GM19463 (cell line): ENCODE data around the gene MAN1A1.
"Not testable (repeated sequence)": the region's sequence is repeated elsewhere in the genome, so short reads cannot be mapped to it uniquely, and the experiment has no call there.

Source experiments
- ATAC-seq: cut with Tn5 transposase; IDR thresholded peaks from one replicate; pipeline ENCODE4 v1.9.1; 2021; ENCODE audit warnings: mild to moderate bottlenecking, moderate library complexity; ENCODE audit not compliant: unreplicated experiment

Gene MAN1A1

DNA sequence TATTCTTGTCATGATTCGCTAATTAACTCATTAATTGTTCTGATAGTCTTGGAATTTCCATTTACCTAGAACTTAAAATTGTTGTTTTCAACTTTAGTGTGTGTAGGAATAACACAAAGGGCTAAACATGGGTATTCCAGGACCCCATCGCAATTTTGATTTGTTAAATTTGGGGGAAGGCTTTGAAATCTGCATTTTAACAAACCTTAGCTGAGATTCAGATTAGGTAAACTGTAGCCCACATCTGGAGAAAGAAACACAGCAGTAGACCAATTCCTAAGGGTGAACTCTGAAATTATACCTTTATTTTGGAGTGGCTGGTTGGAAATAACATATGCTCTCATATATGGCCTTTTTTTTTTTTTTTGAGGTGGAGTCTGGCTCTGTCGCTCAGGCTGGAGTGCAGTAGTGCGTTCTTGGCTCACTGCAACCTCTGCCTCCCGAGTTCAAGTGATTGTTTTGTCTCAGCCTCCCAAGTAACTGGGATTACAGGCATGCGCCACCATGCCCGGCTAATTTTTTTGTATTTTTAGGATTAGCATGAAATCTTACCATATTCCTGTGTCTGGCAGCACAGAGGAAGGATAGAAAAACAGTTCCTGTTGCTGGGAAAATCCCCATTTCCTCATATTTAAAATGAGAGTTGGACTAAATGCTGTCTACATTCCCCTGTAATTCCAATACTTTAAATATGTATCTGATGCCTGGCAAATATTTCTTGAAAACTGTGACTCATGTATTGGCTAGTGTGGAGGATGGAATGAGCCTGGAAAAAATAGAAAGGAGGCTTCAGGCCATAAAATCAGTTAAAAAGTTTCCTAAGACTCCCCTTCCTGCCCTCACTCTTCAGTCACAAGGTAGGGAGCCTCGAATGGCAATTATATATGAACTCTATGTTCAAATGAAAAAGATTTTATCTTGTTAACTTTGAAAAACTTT, 174.4 kb downstream of the MAN1A1 start:
- ATAC-seq = no peak

DNA sequence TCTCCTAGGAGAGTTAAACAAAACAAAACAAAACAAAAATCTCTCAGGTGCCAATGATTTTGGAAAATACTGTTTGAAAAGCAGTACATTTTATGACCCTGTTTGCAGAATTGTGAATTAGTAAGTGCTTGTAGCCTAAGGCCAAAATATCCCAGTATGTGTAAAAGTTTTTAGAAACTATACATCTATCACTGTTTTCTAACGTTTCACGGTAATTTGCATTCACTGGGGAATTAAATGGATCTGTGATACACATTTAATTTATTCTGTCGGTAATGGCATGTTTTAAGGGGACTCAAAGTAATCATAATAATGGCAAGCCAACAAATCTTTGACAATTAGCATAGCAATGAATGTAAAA, 175.5 kb downstream of the MAN1A1 start:
- no peak for ATAC-seq

DNA sequence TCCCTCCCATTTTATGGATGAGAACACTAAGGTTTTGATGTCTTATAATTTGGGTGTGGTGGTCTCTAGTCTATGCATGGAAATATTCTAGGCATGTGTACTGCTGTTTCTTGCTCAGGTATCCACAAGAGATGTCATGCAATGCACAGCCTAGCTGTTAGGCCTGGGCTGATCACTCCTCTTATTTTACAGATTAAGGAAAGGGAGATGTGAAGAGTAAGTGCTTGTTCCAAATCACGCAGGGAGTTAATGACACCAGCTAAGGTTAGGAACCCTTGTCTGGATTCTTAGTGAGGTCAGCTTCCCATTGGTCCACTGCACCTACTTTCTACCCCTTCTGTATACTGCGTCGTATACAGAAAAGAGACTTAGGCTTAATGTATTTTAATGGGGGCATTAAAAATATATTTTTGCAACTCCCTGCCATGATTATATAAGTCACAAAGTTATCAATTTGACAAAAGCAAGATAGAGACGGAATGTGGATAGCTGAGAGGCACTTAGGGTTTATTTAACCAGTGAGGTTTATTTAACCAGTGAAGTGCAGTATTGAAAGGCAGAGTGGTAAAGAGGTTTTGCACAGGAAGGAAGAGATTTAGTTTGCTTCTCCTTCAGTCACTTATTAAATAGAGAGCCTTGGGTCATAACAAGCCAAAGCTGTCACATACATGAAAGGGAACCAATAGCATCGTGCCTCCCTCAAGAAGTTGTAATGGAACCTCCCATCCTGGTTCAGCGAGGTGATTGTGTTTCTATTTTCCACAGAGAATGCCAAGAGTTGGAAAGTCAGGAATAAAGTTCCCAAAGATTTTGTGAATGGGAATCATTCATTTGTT, 176.1 kb downstream of the MAN1A1 start:
- ATAC-seq = no peak

DNA sequence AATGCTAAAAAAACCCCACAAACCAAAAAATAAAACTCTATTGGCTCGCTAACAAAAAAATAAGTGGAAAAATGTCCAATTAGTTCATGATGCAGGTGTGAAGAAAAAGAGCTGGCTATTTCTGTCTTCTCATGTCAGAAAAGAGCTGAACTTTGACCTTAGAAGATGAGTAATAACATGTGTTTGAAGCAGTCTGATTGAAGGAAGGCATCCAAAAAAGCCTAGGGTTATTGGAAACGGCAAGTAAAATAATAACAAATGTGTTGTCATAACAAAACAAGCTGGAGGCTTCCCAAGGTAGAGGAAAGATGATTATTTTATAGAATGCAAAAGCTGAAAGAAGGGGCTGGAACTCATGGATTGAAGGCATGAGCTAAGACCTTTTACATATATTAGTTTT, 176.7 kb downstream of the MAN1A1 start:
- ATAC-seq = no peak

DNA sequence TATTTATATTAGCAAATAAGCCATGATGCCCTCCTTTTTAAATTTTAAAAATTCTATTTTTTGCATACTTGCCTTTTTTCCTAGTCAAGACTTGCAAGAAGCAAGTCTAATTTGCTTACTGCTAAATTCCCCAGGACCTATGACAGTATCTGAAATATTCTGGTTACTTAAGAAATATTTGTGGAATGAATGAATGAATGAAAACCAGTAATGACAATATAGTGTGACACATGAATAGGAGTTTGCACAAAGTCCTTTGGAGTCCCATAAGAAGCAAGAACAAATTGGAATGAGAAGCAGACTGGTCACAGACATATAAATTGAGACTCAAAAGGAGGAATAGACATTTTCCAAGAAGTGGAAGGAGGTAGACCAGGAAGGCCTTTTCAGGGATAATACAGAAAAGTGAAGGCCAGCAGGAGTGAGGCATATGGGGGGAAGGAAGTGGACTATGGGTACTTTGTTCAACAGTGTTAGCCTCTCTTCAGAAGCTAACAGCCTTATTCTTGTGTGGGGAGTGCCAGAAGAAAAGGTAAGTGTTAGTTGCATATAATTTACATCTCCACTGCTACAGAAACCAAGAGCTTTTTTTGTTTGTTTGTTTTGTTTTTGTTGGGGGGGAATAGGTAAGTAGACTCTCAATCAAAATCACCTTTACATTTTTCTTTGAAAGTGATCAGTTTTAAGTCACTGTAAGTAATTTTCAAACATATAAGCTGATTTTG, 177.5 kb downstream of the MAN1A1 start:
- no peak for ATAC-seq

DNA sequence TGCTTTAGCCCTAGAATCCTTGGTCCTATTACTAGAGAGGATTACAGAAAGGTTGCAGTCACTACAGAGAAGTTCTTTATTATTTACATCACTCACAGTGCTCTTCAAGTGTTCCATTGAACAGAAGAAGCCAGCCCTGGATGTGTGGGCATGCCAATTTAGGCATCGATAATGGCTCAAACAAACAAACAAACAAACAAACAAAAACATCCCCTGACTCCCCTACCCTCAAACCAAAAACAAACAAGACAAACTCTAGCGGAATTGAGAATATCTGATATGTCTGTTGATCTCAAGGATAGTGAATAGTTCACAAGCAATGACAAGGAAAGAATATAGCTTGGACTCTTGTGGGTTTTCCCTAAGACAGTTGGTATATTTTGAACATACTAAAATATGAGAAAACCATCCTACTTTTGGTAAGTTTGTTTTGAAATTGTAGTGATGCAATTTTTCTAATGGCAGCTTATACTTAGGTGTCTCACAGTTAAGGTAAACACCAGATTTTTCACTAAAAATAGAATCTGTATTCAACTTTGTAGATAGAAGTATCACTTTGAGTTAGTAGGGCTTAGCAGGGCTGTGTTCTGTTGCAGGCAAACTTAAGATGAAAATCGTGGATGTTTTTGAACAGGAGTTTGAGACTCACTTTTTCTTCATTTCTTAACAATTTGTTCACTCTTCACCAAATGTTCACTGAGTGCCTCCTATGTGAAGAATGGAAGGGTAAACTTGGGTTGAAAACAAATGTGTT, 178.3 kb downstream of the MAN1A1 start:
- no peak for ATAC-seq

DNA sequence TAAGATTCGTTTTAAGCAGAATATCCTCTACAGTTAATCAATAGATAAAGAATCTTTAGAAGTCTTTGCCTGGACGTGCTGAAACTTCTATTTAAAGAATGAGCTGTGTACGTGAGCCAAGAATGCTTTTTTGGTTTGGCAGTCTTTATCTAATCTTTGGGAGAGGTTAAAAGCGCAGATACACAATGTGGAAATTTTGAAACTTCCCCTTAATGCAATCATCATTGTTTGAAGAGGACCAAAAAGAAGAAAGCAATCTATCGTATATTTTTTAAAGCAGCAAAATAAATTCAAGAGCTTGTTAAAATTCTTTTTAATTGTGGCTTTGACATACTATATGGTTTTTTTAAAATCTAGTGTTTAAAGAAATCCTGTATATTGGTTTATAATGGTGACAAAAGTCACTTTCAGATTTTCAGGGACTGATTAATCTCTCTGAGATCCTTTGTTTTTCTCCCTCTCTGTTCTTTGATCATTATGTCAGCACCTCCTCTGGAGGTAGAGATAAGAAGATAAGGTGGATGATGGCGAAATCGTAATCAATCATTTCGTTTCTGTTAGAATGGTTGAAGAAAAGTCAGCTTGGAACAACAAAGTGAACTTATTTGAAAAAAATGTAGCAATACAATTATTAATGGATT, 179.0 kb downstream of the MAN1A1 start:
- no peak for ATAC-seq

DNA sequence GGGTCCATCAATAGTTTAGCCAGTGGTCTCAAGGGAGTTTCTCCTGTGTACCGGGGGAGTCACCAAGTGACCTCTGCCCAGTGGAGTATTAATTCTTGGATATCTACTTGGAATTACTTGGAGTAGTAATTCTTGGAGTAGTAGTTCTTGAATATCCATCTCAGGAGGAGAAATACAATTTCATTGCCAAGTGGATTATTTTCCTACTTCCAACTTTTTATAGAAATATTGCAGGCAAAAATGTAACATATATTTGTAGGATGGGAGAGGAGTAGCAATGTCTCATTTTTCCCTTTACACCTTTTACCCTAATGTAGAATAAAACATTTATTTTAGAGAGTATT, 179.5 kb downstream of the MAN1A1 start:
- ATAC-seq = no peak

DNA sequence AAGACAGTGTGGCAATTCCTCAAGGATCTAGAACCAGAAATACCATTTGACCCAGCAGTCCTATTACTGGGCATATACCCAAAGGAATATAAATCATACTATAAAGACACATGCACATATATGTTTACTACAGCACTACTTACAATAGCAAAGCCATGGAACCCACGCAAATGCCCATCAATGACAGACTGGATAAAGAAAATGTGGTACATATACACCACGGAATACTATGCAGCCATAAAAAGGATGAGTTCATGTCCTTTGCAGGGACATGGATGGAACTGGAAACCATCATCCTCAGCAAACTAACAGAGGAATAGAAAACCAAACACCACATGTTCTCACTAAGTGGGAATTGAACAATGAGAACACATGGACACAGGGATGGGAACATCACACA, 180.2 kb downstream of the MAN1A1 start:
- ATAC-seq = not testable (repeated sequence)

DNA sequence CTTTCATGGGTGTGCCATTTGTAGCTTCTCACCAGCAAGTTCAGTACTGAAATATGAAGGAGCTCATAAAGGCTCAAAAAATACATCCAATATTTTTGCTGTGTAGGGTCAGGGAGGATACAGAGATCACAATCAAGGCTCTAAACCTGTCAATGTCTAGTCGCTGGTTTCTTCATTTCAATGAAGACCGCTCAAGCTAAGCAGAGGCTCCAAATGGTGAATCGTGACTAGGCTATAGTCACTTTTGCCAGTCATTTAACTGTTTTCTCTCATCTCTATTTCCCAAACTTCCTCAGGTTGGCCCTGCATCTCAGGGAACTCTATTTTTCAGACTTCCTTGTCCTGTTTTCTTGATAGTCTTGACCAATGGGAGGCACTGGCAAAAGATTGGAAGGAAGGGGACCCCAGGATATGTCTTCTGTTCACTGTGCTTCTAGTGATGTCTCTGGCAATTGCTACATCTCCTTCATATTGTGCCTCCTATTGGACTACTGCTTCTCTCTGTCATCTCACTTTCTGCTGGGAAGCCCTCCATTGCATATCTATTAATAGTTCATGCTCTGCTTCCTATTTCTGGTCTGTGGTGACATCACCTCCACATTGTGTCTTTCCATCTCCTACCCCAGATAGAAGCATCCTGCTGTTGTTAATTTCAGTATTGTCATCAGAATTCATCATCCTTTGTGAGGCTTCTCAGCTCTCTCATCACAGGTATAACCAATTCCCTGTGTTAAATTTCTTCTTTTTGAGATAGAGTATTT, 183.4 kb downstream of the MAN1A1 start:
- ATAC-seq = no peak

DNA sequence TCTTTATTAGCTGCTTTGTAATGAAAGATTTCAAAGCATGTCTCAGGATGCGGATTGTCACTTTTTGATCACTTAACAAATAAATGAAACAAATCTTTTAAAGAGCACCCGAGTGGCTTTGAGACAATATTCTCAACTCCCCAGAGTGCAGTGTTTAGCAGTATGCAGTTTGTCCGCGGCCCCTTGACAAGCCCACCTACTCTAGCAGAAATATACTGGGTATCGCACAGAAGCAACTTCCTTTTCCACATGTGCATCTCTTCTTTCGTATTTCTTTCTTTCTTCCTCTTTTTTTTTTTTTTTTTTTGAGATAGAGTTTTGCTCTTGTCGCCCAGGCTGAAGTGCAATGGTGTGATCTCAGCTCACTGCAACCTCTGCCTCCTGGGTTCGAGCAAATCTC, 186.6 kb downstream of the MAN1A1 start:
- ATAC-seq = no peak

DNA sequence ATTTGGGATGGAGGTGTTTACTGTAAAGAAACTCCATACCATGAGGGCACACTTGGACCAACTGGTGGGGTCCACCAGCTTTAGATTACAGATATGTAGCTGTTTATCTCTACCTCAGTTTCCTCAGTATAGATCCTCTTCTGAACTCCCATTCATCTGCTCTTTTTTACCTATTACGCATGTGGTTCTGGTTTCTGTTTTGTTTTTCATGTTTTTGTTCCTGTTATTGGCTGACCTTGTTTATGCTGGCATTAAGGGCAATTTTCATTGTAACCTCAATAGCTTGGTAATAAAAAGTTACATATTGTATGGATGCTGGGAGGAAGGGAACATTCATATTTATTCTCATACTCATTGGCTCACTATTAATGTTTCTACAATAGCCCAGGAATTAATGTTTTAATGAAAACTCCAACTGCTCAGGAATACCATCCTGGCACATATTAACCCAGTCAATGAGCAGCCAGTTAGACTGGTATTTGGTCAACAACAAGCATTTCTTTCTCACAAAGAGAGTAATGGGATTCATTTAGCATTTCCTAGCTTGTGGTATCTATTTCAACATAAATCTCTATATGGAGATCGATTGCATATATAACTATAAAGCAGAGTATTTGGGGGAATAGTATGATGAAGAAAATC, 187.3 kb downstream of the MAN1A1 start:
- ATAC-seq = peak; percentile 66

DNA sequence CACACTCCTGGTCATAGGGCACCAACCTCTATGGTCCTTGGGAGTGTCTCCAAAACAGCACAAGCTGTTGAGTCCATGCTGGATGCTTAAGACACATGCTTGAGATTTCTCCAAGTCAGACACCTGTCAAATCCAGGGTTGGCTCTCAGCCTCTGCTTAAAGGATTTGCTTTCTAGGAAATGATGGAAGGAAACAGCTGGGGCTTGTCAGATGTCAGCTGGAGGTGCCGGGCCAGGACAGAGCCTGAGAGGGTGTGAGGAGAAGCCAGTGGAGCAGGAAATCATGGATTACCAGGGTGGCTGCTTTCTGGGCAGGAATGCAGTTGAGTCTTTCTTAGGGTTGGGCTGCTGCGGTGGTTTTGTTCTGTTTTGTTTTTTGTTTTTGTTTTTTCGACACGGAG, 188.1 kb downstream of the MAN1A1 start:
- ATAC-seq = no peak

DNA sequence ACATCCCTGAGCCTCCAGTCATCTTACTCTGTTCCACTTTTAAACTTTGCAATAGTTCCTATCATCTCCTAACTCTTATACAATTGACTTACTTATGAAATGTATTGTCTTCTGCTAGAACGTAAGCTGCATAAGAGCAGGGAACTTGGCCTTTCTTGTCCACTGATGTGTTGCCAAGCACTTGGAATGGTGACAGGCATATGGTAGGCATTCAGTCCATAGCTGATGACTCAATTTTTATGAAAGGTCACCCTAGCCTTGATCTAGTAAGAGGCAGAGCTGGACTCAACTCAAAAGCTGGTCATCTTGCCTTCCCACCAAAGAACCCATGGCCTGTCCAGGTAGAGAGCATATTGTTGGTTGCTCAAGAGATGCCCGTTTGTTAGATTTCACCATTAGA, 188.7 kb downstream of the MAN1A1 start:
- ATAC-seq = no peak

DNA sequence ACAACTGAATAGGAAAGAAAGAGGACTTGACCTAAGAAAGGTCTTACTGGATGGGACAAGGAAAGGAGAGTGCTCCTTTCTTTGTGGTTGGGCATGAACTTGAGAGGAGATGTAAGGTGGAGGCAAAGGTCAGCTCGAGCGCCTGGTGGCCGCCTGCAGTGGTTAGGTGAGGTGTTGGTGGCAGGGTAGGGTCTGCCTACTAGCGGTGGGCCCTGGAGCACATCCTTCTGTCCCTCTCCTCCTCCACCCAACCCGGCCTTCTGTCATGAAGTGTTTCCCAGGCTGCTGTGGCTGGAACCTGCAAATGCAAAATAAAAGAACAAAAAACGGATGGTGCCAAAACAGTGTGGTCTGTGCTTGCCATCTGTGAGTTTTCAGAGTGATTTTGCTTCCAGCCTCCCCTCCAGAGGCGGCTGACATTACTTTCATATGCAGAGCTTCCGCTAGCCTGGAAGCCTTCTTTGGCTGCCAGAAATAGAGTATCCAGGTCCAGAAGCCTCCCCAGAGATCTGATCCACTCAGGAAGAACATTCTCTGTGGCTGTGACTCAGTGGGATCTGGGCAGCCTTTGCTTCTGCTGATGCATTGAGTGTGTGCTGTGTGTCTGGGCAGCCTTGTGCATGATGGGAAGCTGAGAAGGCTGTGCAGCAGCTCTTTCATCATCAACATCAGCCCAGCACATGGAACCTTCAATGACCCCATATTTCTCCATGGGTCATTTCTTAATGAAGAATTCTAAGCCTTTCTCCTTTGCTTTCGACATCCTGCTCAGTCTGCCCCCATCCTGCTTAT, 191.3 kb downstream of the MAN1A1 start:
- no peak for ATAC-seq

DNA sequence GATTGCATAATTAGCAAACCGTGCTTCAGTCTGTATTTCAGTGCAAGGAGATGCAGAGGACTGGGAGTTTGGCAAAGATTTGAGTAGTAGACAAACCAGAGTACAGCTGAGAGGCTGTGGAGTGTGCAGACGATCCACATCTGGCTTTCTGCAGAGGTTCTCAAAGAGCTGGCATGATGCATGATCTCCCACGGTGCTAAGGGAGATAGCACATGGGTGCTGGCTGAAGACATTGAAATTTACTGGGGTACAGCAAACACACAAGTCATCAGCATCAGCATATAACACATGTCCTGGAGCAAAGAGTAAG, 192.1 kb downstream of the MAN1A1 start:
- ATAC-seq = no peak

DNA sequence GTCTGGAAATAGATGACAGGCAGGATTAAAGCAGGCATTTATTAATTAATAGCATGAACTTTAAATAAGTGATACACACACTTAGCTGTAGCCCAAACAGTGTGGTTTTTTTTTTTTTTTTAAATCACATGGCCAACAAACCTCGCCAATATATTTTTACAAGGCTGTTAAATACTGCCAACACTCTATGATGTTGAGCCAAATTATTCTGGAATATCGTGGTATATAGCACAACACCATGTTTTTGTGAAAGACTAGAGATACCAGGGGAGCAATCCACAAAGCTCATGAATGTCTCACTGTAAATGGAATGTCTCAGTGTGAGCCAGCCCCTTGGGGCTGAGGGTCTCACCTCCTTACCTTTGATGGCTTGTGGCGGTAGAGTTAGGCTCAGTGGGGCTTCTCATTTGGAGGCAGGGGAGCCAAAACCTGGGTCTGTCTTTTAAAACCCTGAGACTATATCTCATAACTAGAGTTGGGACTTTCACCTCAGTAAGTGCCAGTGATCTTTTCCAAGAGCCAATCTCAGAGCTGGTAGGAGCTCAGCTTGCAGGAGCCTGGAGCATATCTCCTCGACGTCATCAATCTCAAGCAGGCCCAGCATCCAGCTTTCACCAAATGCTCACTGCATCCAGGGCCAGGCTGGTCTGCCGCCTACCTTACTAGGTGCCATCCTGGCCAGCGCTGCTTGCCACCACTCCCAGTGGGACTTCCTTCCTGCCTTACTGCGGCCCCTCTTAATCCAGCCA, 192.6 kb downstream of the MAN1A1 start:
- ATAC-seq = no peak

DNA sequence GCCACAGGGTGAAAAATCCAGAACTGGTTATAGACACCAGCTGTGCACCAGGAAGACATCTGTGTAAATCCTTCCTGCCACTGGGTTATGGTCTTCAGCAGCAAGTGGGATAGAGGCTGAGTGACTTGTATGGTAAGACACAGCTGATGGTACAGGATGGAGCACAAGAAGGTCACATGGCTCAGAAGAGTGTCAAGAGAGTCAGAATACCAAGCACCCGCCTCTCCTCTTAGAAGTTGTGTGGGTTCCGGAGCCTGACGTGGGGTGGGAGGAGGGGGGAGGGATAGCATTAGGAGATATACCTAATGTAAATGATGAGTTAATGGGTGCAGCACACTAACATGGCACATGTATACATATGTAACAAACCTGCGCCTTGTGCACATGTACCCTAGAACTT, 193.5 kb downstream of the MAN1A1 start:
- ATAC-seq = not testable (repeated sequence)
